Panc1 (cell line): ENCODE measurements around the gene NOX4. TPM values are rescaled to one million over a fixed set of nuclear protein-coding genes. Genes with fewer than 3 reads are reported as not detected.
"Not testable (repeated sequence)": the region's sequence is repeated elsewhere in the genome, so short reads cannot be mapped to it uniquely, and the experiment has no call there.

ENCODE experiments used
- ATAC-seq: fragments of 200-7000 bp; cut with Tn5 transposase; 2 replicates; pipeline ENCODE4 v1.9.1; 2020; ENCODE audit warnings: mild to moderate bottlenecking, moderate library complexity
- BruUV-seq: library from RNA; stranded (reverse); fragments of 400-500 nt; replicated peaks from 2 replicates; lab custom pipeline; 2021; lab: Mats Ljungman, UMichigan
- CTCF ChIA-PET: fragments of 300-600 bp; sonication (Branson Sonifier 250); formaldehyde crosslinking; loops from one replicate; lab custom pipeline; 2022; ENCODE audit warnings: antibody characterized with exemption; lab: Charles Lee
- POLR2A ChIA-PET: fragments of 300-600 bp; sonication (Branson Sonifier 250); formaldehyde crosslinking; loops from one replicate; lab custom pipeline; 2022; ENCODE audit warnings: antibody characterized with exemption; lab: Charles Lee
- DNase-seq: peaks from one replicate; pipeline ENCODE4 v3.0.0-alpha.2; 2010; ENCODE audit warnings: low read depth, low spot score
- H3K27ac ChIP-seq: 2 replicates; pipeline ENCODE4 v1.5.1; 2011; ENCODE audit warnings: mild to moderate bottlenecking, low read length, inconsistent platforms
- H3K27me3 ChIP-seq: fragments of 200-500 bp; sonication (Bioruptor generic); 2 replicates; pipeline ENCODE4 v1.6.0; 2014; ENCODE audit warnings: low read length, inconsistent platforms; ENCODE audit not compliant: control insufficient read depth, insufficient read depth
- H3K36me3 ChIP-seq: fragments of 200-500 bp; sonication (Bioruptor generic); 2 replicates; pipeline ENCODE4 v1.5.1; 2014; ENCODE audit warnings: inconsistent platforms, mild to moderate bottlenecking, low read length, moderate library complexity; ENCODE audit not compliant: control insufficient read depth, insufficient read depth
- H3K4me1 ChIP-seq: 2 replicates; pipeline ENCODE4 v1.5.1; 2011; ENCODE audit warnings: inconsistent platforms, mild to moderate bottlenecking, low read length, moderate library complexity; ENCODE audit not compliant: control insufficient read depth, insufficient read depth
- H3K4me3 ChIP-seq, 2 experiments: 2 replicates each; pipeline ENCODE4 v1.5.1; 2011 to 2012; ENCODE audit warnings: low read depth in 2 of 2, low read length in 2 of 2, mild to moderate bottlenecking in 2 of 2, inconsistent platforms in 1 of 2, moderate library complexity in 1 of 2
- H3K9me3 ChIP-seq: fragments of 200-500 bp; sonication (Bioruptor generic); 2 replicates; pipeline ENCODE4 v1.5.1; 2014; ENCODE audit warnings: low read depth, mild to moderate bottlenecking, inconsistent platforms, low read length, moderate library complexity; ENCODE audit not compliant: control insufficient read depth, insufficient read depth
- POLR2AphosphoS5 ChIP-seq: IDR thresholded peaks from 2 replicates; pipeline ENCODE4 v1.6.1; 2012; ENCODE audit warnings: mild to moderate bottlenecking, low read depth, low read length, moderate library complexity
- SIN3A ChIP-seq: IDR thresholded peaks from 2 replicates; pipeline ENCODE4 v1.6.1; 2012; ENCODE audit warnings: low read depth, mild to moderate bottlenecking, low read length, moderate library complexity, borderline replicate concordance; ENCODE audit not compliant: insufficient read depth
- TCF7L2 ChIP-seq: IDR thresholded peaks from 2 replicates; pipeline ENCODE4 v1.6.1; 2011; ENCODE audit warnings: mild to moderate bottlenecking, low read depth, low read length, inconsistent platforms
- in situ Hi-C: cut with HindIII; loops from 2 replicates; pipeline ENCODE4 v1.10.0; 2016; ENCODE audit warnings: low sequenced_read_pairs, low pct_unique_long_range_greater_than_20kb
- intact Hi-C: fragments of 100-400 bp; cut with micrococcal nuclease; formaldehyde crosslinking; loops from one replicate; pipeline ENCODE4 v1.10.0; 2022; ENCODE audit not compliant: unreplicated experiment
- total RNA-seq: library from RNA; stranded (reverse); gene quantifications from one replicate; pipeline ENCODE4 v1.2.1, GENCODE V29; 2021; ENCODE audit not compliant: unreplicated experiment
- TF ChIP-seq, protein P1 (sequence below), 2 experiments: IDR thresholded peaks; 2 replicates each; pipeline ENCODE4 v1.6.1; 2011 to 2012; ENCODE audit warnings: low read depth in 2 of 2, control low read depth in 1 of 2, low read length in 1 of 2, mild to moderate bottlenecking in 1 of 2, moderate library complexity in 1 of 2; ENCODE audit not compliant: insufficient read depth in 1 of 2
- TF ChIP-seq, protein P2 (sequence below): fragments of 450-650 bp; IDR thresholded peaks from 2 replicates; pipeline ENCODE4 v1.5.1; 2017; ENCODE audit warnings: mild to moderate bottlenecking

The NOX4 gene
- total RNA-seq, 1 experiment from 2014 or later: not detected

DNA sequence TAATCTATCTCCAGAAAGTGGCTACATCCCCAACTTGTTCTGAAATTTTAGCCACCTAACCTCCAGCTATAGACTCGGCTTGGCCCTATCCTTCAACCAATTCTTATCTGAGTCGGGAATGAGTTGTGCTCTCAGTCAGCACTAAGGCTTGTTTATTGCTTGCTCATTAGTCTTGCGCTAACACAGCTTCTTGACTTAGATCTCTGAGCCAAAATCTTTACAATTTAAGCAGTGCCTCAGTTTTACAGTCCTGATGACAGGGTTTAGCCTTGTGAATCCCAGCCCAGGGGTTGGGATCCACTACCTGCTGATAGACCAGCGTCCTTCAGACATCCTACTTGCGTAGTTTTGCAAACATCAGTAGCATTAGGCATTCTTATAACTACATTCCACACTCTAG, 144.6 kb downstream of the NOX4 start:
- Histone ChIP-seq H3K27ac (no peak overlapping the region), H3K4me3 (no peak overlapping the region), H3K36me3 (no peaks in the 10 kb centered on the region), H3K4me1 (no peaks in the 10 kb centered on the region), H3K9me3 (no peaks in the 10 kb centered on the region), H3K27me3 (no peaks in the 10 kb centered on the region)
- no TSS peak for BruUV-seq
- CTCF ChIA-PET: no interaction called here
- intact Hi-C loops (no loop called here), in situ Hi-C loops (no loop called here)
- ATAC-seq (no peak), DNase-seq (no peak)
- TF ChIP-seq POLR2AphosphoS5: no peak
- no peak for TF ChIP-seq SIN3A
- no peak for TF ChIP-seq TCF7L2
- TF ChIP-seq, protein P1, sequence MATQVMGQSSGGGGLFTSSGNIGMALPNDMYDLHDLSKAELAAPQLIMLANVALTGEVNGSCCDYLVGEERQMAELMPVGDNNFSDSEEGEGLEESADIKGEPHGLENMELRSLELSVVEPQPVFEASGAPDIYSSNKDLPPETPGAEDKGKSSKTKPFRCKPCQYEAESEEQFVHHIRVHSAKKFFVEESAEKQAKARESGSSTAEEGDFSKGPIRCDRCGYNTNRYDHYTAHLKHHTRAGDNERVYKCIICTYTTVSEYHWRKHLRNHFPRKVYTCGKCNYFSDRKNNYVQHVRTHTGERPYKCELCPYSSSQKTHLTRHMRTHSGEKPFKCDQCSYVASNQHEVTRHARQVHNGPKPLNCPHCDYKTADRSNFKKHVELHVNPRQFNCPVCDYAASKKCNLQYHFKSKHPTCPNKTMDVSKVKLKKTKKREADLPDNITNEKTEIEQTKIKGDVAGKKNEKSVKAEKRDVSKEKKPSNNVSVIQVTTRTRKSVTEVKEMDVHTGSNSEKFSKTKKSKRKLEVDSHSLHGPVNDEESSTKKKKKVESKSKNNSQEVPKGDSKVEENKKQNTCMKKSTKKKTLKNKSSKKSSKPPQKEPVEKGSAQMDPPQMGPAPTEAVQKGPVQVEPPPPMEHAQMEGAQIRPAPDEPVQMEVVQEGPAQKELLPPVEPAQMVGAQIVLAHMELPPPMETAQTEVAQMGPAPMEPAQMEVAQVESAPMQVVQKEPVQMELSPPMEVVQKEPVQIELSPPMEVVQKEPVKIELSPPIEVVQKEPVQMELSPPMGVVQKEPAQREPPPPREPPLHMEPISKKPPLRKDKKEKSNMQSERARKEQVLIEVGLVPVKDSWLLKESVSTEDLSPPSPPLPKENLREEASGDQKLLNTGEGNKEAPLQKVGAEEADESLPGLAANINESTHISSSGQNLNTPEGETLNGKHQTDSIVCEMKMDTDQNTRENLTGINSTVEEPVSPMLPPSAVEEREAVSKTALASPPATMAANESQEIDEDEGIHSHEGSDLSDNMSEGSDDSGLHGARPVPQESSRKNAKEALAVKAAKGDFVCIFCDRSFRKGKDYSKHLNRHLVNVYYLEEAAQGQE (IDR thresholded peaks at IDR 0.05; ENCODE audit: insufficient read depth in 1 of 2, low read depth in 2 of 2, low read length in 1 of 2): no peak
- TF ChIP-seq, protein P2, sequence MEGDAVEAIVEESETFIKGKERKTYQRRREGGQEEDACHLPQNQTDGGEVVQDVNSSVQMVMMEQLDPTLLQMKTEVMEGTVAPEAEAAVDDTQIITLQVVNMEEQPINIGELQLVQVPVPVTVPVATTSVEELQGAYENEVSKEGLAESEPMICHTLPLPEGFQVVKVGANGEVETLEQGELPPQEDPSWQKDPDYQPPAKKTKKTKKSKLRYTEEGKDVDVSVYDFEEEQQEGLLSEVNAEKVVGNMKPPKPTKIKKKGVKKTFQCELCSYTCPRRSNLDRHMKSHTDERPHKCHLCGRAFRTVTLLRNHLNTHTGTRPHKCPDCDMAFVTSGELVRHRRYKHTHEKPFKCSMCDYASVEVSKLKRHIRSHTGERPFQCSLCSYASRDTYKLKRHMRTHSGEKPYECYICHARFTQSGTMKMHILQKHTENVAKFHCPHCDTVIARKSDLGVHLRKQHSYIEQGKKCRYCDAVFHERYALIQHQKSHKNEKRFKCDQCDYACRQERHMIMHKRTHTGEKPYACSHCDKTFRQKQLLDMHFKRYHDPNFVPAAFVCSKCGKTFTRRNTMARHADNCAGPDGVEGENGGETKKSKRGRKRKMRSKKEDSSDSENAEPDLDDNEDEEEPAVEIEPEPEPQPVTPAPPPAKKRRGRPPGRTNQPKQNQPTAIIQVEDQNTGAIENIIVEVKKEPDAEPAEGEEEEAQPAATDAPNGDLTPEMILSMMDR: no peak
- POLR2A ChIA-PET: no interaction called here

DNA sequence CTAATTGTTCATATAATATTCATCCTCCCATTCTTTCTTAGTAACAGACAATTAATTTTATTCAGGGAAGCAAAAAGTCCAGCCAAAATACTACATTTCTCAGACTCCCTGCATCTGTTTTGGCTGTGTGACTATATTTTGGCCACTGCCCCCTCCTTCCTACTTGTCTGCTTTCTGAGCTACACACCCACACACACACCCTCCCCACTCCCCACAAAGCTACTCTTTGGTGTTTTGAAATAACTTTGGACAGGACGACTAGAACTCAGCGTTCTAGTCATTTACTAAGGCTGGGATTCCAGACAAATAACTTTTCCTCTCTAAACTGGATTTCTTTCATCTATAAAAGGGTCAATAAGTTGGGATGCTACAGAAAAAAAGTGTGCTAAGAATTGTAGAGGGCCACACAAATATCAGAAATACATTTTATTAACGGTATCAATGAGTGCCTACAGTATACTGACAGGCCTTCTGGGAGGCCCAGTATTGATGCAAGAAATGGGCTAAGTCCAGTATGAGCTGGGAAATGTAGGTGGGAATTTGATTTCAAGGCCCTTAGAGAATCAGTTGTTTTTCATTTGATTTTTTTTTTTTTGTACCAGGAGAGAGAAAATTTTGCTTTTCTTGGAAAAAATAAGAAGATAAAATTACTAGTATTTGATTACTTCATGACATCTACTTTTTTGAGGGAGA, 148.1 kb downstream of the NOX4 start:
- CTCF ChIA-PET, POLR2A ChIA-PET: not testable (repeated sequence)

DNA sequence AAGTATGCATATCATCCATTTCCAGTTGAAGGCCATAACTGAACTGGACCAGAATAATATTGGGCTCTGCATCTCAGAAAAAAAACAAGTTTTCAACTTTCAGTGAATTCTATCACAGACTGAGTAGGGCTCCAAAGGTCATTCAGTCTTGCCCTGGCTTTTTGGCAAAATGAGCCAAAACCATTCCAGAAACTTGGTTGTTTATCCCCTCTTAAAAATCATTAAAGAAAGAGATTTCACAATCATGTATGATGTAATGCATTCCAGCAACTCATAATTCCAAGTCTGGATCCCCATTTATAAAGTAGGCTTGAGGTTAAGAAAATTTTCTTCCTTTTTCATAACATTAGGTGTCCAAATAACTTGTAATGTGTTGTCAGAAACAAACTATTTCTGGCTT, 150.7 kb downstream of the NOX4 start:
- DNase-seq, POLR2A ChIA-PET, H3K27me3 ChIP-seq, BruUV-seq, intact Hi-C loops, H3K4me1 ChIP-seq, H3K36me3 ChIP-seq, H3K9me3 ChIP-seq, H3K4me3 ChIP-seq, H3K27ac ChIP-seq, in situ Hi-C loops, ATAC-seq, CTCF ChIA-PET: not testable (repeated sequence)

More for the DNA sequence above, 148.1 kb downstream of the NOX4 start:
- H3K4me1 ChIP-seq, BruUV-seq, H3K9me3 ChIP-seq, H3K4me3 ChIP-seq, DNase-seq, ATAC-seq, H3K27me3 ChIP-seq, intact Hi-C loops, in situ Hi-C loops, H3K27ac ChIP-seq, H3K36me3 ChIP-seq: not testable (repeated sequence)

DNA sequence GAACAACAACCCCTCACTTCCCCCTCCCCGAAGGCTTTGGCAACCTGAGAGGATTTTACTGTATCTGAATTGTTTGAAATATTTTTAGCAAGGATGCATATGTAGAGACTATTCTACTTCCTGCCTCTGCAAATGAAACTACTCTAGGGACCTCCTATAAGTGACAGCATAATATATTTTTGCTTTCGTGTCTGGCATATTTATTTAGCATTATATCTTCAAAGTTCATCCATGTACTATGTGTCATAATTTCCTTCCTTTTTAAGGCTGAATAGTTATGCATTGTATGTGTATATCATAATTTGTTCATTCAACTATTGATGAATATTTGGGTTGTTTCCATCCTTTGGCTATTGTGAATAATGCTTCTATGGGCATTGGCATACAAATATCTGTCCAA, 153.1 kb downstream of the NOX4 start:
- POLR2A ChIA-PET, intact Hi-C loops, CTCF ChIA-PET, BruUV-seq, H3K4me3 ChIP-seq, H3K9me3 ChIP-seq, H3K27ac ChIP-seq, ATAC-seq, H3K36me3 ChIP-seq, H3K4me1 ChIP-seq, H3K27me3 ChIP-seq, in situ Hi-C loops, DNase-seq: not testable (repeated sequence)

DNA sequence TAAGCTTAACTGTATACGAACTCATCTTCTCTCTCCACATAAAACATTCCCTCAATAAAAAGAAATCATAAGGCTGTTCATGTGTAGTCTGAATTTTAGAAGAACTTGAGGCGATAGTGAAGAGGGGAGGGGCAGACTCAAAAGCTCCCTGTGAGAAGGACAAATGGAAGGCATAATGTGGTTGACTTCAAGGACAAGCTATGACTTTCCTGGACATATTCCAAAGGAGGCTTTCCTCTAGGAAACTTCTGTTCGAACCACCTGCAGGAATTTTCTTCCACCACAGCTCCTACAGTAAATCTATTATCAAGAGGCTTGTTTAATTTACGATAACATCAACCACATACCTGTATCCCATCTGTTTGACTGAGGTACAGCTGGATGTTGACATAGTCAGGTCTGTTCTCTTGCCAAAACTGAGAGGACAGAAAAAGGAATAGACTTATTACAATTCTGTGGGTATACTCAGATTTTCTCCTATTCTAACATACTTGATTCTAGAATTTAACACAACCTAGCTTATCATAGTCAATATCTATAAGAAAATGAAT, 154.0 kb downstream of the NOX4 start:
- BruUV-seq, H3K36me3 ChIP-seq, H3K9me3 ChIP-seq, DNase-seq, intact Hi-C loops, in situ Hi-C loops, ATAC-seq, H3K27me3 ChIP-seq, POLR2A ChIA-PET, CTCF ChIA-PET, H3K4me1 ChIP-seq, H3K4me3 ChIP-seq, H3K27ac ChIP-seq: not testable (repeated sequence)
